Retinal pigment epithelial cell (primary cell): Measurements from ENCODE around the gene ACTG1.
"Not testable (repeated sequence)": the region's sequence is repeated elsewhere in the genome, so short reads cannot be mapped to it uniquely, and the experiment has no call there.

Experiments
- DNase-seq: peaks from one replicate; pipeline ENCODE4 v3.0.0-alpha.2; 2010; ENCODE audit warnings: low read depth
- H3K4me3 ChIP-seq: 2 replicates; pipeline ENCODE4 v1.5.1; 2011; ENCODE audit warnings: mild to moderate bottlenecking, low read length, control low read depth, moderate library complexity
- TF ChIP-seq, protein P1 (sequence below): conservative IDR thresholded peaks from 2 replicates; pipeline ENCODE4 v1.5.1; 2011; ENCODE audit warnings: low read depth, low read length, control low read depth, inconsistent platforms

ACTG1 gene

DNA sequence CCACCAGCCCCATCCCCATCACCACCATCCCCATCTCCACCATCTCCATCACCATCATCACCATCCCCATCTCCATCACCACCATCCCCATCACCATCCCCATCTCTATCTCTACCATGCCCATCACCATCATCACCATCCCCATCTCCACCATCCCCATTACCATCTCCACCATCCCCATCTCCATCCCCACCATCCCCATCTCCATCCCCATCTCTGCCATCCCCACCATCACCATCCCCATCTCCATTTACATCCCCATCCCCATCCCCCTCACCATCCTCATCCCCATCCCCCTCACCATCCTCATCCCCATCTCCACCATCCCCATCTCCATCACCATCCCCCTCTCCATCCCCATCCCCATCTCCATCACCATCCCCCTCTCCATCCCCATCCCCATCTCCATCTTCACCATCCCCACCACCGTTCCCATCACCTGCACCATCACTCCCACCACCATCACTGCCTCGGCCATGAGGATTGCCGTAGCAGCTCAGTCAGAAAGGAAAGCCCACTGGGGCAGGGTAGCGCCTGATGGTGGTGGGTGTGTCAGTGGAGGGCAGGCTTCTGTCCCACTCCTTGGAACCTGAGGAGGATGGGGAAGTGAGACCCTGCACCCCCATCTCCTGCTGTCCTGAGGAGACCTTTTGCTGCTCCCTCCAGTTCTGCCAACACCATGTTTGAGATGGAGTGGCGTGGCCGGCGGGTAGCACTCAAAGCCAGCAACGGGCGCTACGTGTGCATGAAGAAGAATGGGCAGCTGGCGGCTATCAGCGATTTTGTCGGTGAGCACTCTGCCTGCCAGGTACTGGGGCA, 23.1 kb upstream of the ACTG1 start:
- H3K4me3 ChIP-seq = no peak overlapping the region
- TF ChIP-seq, protein P1, sequence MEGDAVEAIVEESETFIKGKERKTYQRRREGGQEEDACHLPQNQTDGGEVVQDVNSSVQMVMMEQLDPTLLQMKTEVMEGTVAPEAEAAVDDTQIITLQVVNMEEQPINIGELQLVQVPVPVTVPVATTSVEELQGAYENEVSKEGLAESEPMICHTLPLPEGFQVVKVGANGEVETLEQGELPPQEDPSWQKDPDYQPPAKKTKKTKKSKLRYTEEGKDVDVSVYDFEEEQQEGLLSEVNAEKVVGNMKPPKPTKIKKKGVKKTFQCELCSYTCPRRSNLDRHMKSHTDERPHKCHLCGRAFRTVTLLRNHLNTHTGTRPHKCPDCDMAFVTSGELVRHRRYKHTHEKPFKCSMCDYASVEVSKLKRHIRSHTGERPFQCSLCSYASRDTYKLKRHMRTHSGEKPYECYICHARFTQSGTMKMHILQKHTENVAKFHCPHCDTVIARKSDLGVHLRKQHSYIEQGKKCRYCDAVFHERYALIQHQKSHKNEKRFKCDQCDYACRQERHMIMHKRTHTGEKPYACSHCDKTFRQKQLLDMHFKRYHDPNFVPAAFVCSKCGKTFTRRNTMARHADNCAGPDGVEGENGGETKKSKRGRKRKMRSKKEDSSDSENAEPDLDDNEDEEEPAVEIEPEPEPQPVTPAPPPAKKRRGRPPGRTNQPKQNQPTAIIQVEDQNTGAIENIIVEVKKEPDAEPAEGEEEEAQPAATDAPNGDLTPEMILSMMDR = no peak
- no peak for DNase-seq

DNA sequence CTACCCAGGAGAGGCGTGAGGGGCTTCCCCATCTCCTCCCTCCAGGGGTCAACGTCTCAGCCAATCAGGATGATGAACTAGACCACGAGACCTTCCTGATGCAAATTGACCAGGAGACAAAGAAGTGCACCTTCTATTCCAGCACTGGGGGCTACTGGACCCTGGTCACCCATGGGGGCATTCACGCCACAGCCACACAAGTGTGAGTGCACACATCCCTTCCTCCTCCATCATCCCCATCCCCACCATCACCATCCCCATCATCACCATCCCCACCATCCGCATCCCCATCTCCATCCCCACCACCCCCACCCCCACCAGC, 22.4 kb upstream of the ACTG1 start:
- TF ChIP-seq, protein P1 = no peak
- no peak for DNase-seq
- no peak overlapping the region for H3K4me3 ChIP-seq

DNA sequence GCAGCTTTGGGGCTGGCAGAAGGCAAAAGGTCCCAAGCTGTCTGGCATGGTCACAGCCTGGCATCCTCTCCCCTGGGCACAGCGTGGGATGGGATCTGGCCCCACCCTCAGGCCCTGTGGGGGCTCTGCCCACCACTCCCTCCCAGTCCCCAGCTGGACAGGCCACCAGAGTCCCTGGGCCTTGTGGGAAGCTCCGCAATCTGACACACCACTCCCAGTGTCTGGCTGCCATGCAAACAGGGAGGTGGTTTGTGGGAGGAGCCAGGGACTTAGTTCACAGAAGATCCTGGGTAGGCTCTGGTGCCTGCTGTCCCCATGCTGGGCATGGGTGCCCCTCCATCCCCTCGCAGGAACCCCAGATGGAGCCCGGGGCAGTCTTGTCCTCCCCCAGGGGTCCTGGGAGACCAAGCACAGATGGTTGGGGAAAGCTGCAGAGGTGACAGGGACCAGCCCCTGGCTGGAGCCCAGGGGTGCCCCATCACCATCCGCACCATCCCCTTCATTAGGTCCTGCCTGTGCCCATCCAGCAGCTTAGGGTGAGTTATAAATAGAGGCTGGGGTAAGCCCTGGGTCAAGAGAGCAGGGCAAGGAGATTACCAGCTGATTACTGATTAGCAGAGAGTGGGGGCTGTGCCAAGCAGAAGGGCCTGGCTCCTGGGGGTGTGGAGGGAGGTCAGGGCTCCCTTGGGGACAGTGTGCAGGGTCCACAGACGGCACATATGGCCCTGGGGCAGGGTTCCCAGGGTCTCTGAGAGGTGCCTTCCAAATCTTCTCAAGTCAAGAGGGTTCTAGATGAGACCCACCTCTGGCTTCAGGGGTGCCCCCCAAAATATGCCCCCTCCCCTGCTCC, 21.8 kb upstream of the ACTG1 start:
- no peak overlapping the region for H3K4me3 ChIP-seq
- TF ChIP-seq, protein P1 = no peak
- DNase-seq = no peak

DNA sequence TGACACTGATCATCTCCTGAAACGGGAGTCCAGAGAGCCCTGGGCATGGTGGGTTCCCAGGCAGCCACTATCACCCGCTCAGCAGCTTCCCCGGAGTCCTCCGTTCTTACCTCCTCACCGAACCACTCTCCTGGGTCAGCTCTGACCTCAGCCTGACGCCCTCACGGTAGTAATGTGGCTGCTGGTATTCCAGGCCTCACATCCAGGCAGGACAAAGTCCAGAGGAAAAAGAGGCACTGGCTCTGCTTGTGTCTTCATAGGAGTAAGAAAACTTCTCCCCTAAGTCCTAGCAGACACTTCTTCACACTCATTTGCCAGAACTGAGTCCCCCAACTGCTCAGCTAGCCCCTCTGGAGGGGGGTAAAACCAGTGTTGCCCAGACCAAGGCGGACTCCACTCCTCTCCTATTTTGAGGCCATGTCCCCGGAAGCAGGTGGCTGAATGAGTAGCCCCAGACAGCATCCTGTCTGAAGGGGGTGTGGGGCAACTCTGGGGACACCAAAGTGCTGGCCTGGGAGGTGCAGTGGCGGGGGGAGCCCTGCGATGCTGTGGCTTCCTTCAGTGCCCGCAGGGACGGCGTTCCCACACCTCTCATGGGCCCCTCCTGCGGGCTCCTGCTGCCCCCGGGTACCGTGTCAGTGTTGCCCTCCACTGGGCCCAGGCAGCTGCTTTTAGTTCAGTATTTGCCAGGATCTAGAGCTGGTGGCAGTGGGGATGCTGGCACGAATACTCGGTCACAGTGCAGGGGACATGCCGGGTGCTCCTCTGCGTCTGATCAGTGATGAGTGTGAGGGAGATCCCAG, 20.9 kb upstream of the ACTG1 start:
- TF ChIP-seq, protein P1 = no peak
- no peak for DNase-seq
- H3K4me3 ChIP-seq = no peak overlapping the region

DNA sequence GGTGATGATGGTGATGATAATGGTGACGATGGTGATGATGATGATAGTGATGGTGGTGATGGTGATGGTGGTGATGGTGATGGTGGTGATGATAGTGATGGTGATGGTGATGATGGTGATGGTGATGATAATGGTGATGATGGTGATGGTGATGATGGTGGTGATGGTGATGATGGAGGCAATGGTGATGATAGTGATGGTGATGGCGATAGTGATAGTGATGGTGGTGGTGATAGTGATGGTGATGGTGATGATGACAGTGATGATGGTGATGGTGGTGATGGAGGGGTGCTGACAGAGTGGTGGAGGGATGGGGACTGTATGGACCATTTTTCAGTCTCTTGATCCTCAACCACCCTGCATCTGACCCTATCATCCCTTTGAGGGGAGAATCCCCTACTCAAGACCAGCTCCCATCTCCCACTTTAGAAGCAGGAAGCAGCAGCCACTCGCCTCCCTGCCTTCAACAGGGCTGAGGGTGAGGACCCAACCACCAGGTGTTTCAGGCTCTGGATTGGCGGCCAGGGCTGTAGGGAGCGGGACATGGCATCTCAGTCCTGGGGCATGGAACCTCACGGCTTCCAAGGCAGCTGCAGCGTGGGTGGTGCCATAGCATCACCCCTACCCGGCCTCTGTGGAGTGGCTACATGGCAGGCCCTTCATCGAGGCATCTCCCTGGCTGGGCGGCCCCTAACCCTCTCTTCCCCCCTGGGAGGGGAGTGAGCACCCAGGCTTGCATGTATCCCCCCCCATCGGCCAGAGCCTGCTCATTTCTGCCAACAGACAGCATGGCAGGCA, 20.1 kb upstream of the ACTG1 start:
- TF ChIP-seq, protein P1 = no peak
- no peak overlapping the region for H3K4me3 ChIP-seq
- no peak for DNase-seq

DNA sequence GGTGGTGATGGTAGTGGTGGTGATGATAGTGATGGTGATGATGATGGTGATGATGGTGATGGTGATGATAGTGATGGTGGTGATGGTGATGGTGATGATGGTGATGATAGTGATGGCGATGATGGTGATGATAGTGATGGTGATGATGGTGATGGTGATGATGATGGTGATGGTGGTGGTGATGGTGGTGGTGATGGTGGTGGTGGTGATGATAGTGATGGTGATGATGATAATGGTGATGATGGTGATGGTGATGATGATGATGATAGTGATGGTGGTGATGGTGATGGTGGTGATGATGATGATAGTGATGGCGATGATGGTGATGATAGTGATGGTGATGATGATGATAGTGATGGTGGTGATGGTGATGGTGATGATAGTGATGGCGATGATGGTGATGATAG, 19.4 kb upstream of the ACTG1 start:
- not testable (repeated sequence) for DNase-seq, H3K4me3 ChIP-seq

DNA sequence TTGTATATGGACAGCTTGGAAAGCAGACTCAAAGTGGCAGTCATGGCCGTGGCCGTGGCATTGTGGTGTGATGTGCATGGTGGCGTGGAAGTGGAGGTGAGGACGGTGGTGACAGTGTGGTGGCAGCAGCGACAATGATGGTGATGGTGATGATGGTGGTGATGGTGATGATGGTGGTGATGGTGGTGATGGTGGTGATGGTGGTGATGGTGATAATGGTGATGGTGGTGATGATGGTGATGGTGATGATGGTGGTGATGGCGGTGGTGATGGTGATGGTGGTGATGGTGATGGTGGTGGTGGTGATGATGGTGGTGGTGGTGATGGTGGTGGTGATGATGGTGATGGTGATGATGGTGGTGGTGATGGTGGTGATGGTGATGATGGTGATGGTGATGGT, 18.4 kb upstream of the ACTG1 start:
- not testable (repeated sequence) for H3K4me3 ChIP-seq, DNase-seq
